Esophagus squamous epithelium (tissue), 5 donors: ENCODE measurements around the gene CD34. TPM values are rescaled to one million over a fixed set of nuclear protein-coding genes. Genes with fewer than 3 reads are reported as not detected.

ENCODE experiments used
- DNase-seq: peaks from one replicate; lab custom pipeline; 2025; lab: John Stamatoyannopoulos, UW
- H3K27ac ChIP-seq, 4 donors: fragments of 200-600 bp; sonication (generic); one replicate each; pipeline ENCODE4 v1.5.1; 2016 to 2019; ENCODE audit warnings: mild to moderate bottlenecking in 1 of 4
- H3K27me3 ChIP-seq, 4 donors: fragments of 200-600 bp; sonication (generic); 1 replicate in 3 of 4; 2 replicates in 1 of 4; pipeline versions ENCODE4 v1.5.1 to v1.6.0; 2017 to 2021; ENCODE audit warnings: antibody characterized with exemption in 1 of 4
- H3K36me3 ChIP-seq, 3 donors: fragments of 200-600 bp; sonication (generic); one replicate each; pipeline ENCODE4 v1.5.1; 2016 to 2019
- H3K4me1 ChIP-seq, 3 donors: fragments of 200-600 bp; sonication (generic); one replicate each; pipeline ENCODE4 v1.5.1; 2017 to 2019
- H3K4me3 ChIP-seq, 4 donors: fragments of 200-600 bp; sonication (generic); 1 replicate in 3 of 4; 2 replicates in 1 of 4; pipeline ENCODE4 v1.5.1; 2016 to 2019; ENCODE audit warnings: mild to moderate bottlenecking in 2 of 4, moderate library complexity in 1 of 4
- H3K9me3 ChIP-seq, 3 donors: fragments of 200-600 bp; sonication (generic); one replicate each; pipeline ENCODE4 v1.5.1; 2016 to 2019
- CTCF ChIP-seq, 6 experiments: fragments of 450-650 bp in 4 of 6; fragments of 200-600 bp in 2 of 6; sonication (generic) in 2 of 6; IDR thresholded peaks; one replicate each; pipeline ENCODE4 v1.5.1; 2016 to 2019; ENCODE audit warnings: antibody characterized with exemption in 6 of 6, mild to moderate bottlenecking in 4 of 6, moderate library complexity in 4 of 6
- POLR2A ChIP-seq, 4 donors: fragments of 450-650 bp; IDR thresholded peaks; one replicate each; pipeline ENCODE4 v1.6.1; 2017; ENCODE audit warnings: antibody characterized with exemption in 4 of 4, mild to moderate bottlenecking in 4 of 4, moderate library complexity in 3 of 4
- WGBS, 2 donors: methylation state at CpG; one replicate each; pipeline ENCODE4 v1.1.5; 2018; 5-methylcytosine and 5-hydroxymethylcytosine counted together
- intact Hi-C: fragments of 100-400 bp; cut with DNase I; formaldehyde crosslinking; loops from one replicate; pipeline ENCODE4 v1.15.0; 2022
- total RNA-seq, 4 donors: library from RNA; depleted of rRNA; stranded (reverse); fragments of >200 nt; gene quantifications; one replicate each; pipeline ENCODE4 v1.1.0, GENCODE V29; 2016
- donor health status: DM: yes; HTN: yes; CAD: no.

CD34 gene
- total RNA-seq, 4 donors from 2014 or later: 1.3 to 32.2 (median 11.0) TPM

GRCh38 chr1:207860531-207860930 is 50.4 kb downstream of the CD34 start:
- 89 to 94% methylated on average over 5 of the region's 5 CpGs for WGBS, 2 donors
- Histone ChIP-seq H3K27ac (peak overlapping the region in 1 of 4 donors; percentile 17), H3K4me1 (peaks cover 14 to 94% (median 42%) of the 10 kb centered on the region in 3 donors), H3K9me3 (no peaks in the 10 kb centered on the region), H3K36me3 (peaks cover 0 to 80% (median 0%) of the 10 kb centered on the region in 3 donors), H3K4me3 (no peak overlapping the region), H3K27me3 (no peaks in the 10 kb centered on the region)
- intact Hi-C loops: no loop called here
- TF ChIP-seq POLR2A (IDR thresholded peaks at IDR 0.05) (no peak), CTCF (IDR thresholded peaks at IDR 0.05) (no peak)
- DNase-seq: no peak

GRCh38 chr1:207858806-207859205 is 52.1 kb downstream of the CD34 start:
- peaks cover 0 to 80% (median 0%) of the 10 kb centered on the region in 3 donors for H3K36me3 ChIP-seq

GRCh38 chr1:207858281-207858680 is 52.6 kb downstream of the CD34 start:
- WGBS, 2 donors: 69 to 75% methylated on average over 1 of the region's 1 CpG
- no peak overlapping the region for H3K4me3 ChIP-seq
- DNase-seq: no peak
- H3K36me3 ChIP-seq: peaks cover 0 to 79% (median 0%) of the 10 kb centered on the region in 3 donors
- no peaks in the 10 kb centered on the region for H3K27me3 ChIP-seq
- peak overlapping the region in 2 of 4 donors; percentile 12 to 35 for H3K27ac ChIP-seq
- intact Hi-C loops: no loop called here
- TF ChIP-seq CTCF (IDR thresholded peaks at IDR 0.05) (no peak), POLR2A (IDR thresholded peaks at IDR 0.05) (no peak)
- H3K4me1 ChIP-seq: peaks cover 4 to 91% (median 33%) of the 10 kb centered on the region in 3 donors
- H3K9me3 ChIP-seq: no peaks in the 10 kb centered on the region

More at GRCh38 chr1:207858806-207859205, 52.1 kb downstream of the CD34 start:
- no peaks in the 10 kb centered on the region for H3K9me3 ChIP-seq
- WGBS, 2 donors: 59 to 65% methylated on average over 4 of the region's 4 CpGs
- peaks cover 3 to 91% (median 31%) of the 10 kb centered on the region in 3 donors for H3K4me1 ChIP-seq
- no peaks in the 10 kb centered on the region for H3K27me3 ChIP-seq
- no peak overlapping the region for H3K4me3 ChIP-seq
- no peak for TF ChIP-seq CTCF (IDR thresholded peaks at IDR 0.05)
- no peak for TF ChIP-seq POLR2A (IDR thresholded peaks at IDR 0.05)
- DNase-seq: no peak
- intact Hi-C loops: no loop called here
- peak overlapping the region in 2 of 4 donors; percentile 12 to 35 for H3K27ac ChIP-seq

GRCh38 chr1:207857447-207857846 is 53.5 kb downstream of the CD34 start:
- 82 to 89% methylated on average over 7 of the region's 7 CpGs for WGBS, 2 donors
- Histone ChIP-seq H3K36me3 (peaks cover 0 to 79% (median 0%) of the 10 kb centered on the region in 3 donors), H3K4me1 (peaks cover 4 to 91% (median 41%) of the 10 kb centered on the region in 3 donors), H3K9me3 (no peaks in the 10 kb centered on the region), H3K4me3 (no peak overlapping the region), H3K27ac (peak overlapping the region in 1 of 4 donors; percentile 15), H3K27me3 (no peaks in the 10 kb centered on the region)
- no peak for TF ChIP-seq POLR2A (IDR thresholded peaks at IDR 0.05)
- TF ChIP-seq CTCF (IDR thresholded peaks at IDR 0.05): no peak
- intact Hi-C loops: no loop called here
- DNase-seq: no peak

GRCh38 chr1:207856276-207857023 is 54.5 kb downstream of the CD34 start:
- no peaks in the 10 kb centered on the region for H3K27me3 ChIP-seq
- no peak for TF ChIP-seq CTCF (IDR thresholded peaks at IDR 0.05)
- no peak for TF ChIP-seq POLR2A (IDR thresholded peaks at IDR 0.05)
- no peaks in the 10 kb centered on the region for H3K9me3 ChIP-seq
- intact Hi-C loops: no loop called here
- whole genome bisulfite sequencing, 2 donors: 64% methylated on average over 1 of the region's 1 CpG; no CpG with 5 or more reads in 1 of the 2 donors
- H3K4me1 ChIP-seq: peaks cover 4 to 91% (median 36%) of the 10 kb centered on the region in 3 donors
- no peak overlapping the region for H3K4me3 ChIP-seq
- H3K36me3 ChIP-seq: peaks cover 0 to 82% (median 0%) of the 10 kb centered on the region in 3 donors
- H3K27ac ChIP-seq: no peak overlapping the region
- no peak for DNase-seq
